ENCODE results near the gene PCBP3. TPM values are rescaled to one million over a fixed set of nuclear protein-coding genes. Genes with fewer than 3 reads are reported as not detected.

The PCBP3 gene
- total and polyA plus RNA-seq, 3 experiments from 2014 or later: 0.31 to 0.38 (median 0.35) TPM

DNA sequence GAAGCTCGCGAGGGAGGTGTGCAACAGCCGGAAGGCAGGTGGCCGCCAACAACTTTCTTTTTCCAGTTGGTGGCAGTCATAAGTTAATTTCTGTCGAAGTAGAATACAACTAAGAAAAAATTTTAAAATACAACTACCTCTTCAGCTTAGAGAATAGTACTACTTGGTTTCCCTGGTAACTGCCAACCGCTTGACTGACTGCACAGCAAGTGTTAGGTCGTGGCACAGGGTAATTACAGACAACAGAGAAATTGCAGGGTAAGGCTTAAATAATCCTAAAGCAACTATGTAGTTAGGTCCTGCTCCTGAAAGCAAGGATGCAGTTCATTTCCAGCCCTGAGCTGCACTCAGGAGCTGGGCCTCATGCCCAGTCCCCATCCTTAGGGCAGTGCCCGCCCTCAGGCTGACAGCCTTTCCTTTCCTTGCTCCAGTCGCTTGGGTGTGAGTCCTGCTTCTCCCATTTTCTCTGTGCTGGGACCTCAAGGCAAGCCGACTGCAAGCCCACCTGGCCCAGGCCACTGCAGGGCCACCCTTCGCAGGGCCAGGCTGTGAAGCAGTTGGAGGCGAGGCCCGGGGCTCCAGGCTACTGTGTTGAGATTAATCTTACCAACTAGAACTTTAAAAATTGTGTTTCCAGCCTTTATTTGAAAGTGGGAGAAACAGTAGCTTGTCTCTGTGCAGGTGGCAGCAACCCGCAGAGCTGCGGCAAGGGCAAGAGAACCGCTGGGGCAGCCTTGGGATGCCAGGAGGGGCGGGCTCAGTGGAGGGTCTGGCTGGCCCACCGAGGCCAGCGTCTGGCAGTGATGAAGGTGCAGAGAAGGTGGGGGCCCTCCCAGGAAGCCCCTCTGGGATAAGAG lies 148.3 kb downstream of the PCBP3 start:
- Histone ChIP-seq H3K4me1 (ENCODE audit: insufficient read depth, low read length) (no peaks in the 10 kb centered on the region), H3K4me3 (ENCODE audit: low read length) (no peak overlapping the region), H3K27ac (ENCODE audit: low read depth, low read length) (no peak overlapping the region), H3K27me3 (ENCODE audit: insufficient read depth, low read length, poor library complexity, severe bottlenecking) (no peaks in the 10 kb centered on the region), H3K9me3 (ENCODE audit: low read length) (no peaks in the 10 kb centered on the region), H3K36me3 (ENCODE audit: insufficient read depth, low read length) (no peaks in the 10 kb centered on the region)
- Mint-ChIP-seq H3K27ac (no peak overlapping the region), H3K4me3 (no peak overlapping the region), H3K9me3 (no peaks in the 10 kb centered on the region), H3K27me3 (peaks cover 12 to 41% of the 10 kb centered on the region in 2 donors), H3K36me3 (no peaks in the 10 kb centered on the region), H3K4me1 (no peaks in the 10 kb centered on the region)
- no peak for DNase-seq
- POLR2A ChIA-PET: no interaction called here
- CTCF ChIA-PET: no interaction called here

- H3K36me3 Mint-ChIP-seq: no peaks in the 10 kb centered on the region
- H3K27ac Mint-ChIP-seq: no peak overlapping the region
- H3K27me3 ChIP-seq (ENCODE audit: insufficient read depth, low read length, poor library complexity, severe bottlenecking): no peaks in the 10 kb centered on the region
- no peak overlapping the region for H3K4me3 Mint-ChIP-seq
- no peak for DNase-seq
- H3K4me3 ChIP-seq (ENCODE audit: low read length): no peak overlapping the region
- H3K27me3 Mint-ChIP-seq: peaks cover 9 to 35% of the 10 kb centered on the region in 2 donors
- H3K4me1 Mint-ChIP-seq: no peaks in the 10 kb centered on the region
- H3K9me3 ChIP-seq (ENCODE audit: low read length): no peaks in the 10 kb centered on the region
- no peak overlapping the region for H3K27ac ChIP-seq (ENCODE audit: low read depth, low read length)
- H3K9me3 Mint-ChIP-seq: no peaks in the 10 kb centered on the region
- H3K36me3 ChIP-seq (ENCODE audit: insufficient read depth, low read length): no peaks in the 10 kb centered on the region
- no peaks in the 10 kb centered on the region for H3K4me1 ChIP-seq (ENCODE audit: insufficient read depth, low read length)
- CTCF ChIA-PET: no interaction called here
- POLR2A ChIA-PET: no interaction called here
These were observed 149.3 kb downstream of the PCBP3 start for GRCh38 chr21:45792682-45793383.

GRCh38 chr21:45794027-45794426 lies 150.5 kb downstream of the PCBP3 start:
- no peak overlapping the region for H3K27ac Mint-ChIP-seq
- POLR2A ChIA-PET: no interaction called here
- H3K4me1 ChIP-seq (ENCODE audit: insufficient read depth, low read length): no peaks in the 10 kb centered on the region
- DNase-seq: no peak
- peaks cover 6 to 26% of the 10 kb centered on the region in 2 donors for H3K27me3 Mint-ChIP-seq
- no peak overlapping the region for H3K4me3 ChIP-seq (ENCODE audit: low read length)
- no peak overlapping the region for H3K27ac ChIP-seq (ENCODE audit: low read depth, low read length)
- no peaks in the 10 kb centered on the region for H3K27me3 ChIP-seq (ENCODE audit: insufficient read depth, low read length, poor library complexity, severe bottlenecking)
- H3K9me3 ChIP-seq (ENCODE audit: low read length): no peaks in the 10 kb centered on the region
- CTCF ChIA-PET: no interaction called here
- H3K9me3 Mint-ChIP-seq: no peaks in the 10 kb centered on the region
- no peaks in the 10 kb centered on the region for H3K36me3 ChIP-seq (ENCODE audit: insufficient read depth, low read length)
- H3K36me3 Mint-ChIP-seq: no peaks in the 10 kb centered on the region
- H3K4me3 Mint-ChIP-seq: no peak overlapping the region
- H3K4me1 Mint-ChIP-seq: no peaks in the 10 kb centered on the region

DNA sequence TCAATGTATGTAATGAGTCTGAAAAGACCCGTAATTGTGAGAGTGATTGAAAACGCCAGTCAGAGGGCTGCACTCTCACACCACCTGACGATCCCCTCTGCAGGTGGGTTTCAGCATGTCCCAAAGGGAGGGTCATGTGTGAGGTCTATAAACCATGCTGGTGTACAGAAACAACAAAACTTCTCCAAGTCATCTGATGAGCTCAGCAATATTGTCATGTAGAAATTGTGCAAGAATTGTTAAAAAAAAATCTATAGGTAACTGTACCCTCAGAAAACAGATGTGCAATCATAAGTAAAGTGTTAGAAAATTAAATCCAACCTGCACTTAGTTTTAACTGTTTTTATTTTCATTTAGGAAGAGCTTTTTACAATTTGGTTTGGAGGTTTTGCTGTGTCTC lies 152.5 kb downstream of the PCBP3 start:
- CTCF ChIA-PET: no interaction called here
- no peak overlapping the region for H3K27ac Mint-ChIP-seq
- POLR2A ChIA-PET: no interaction called here
- DNase-seq: no peak
- Histone ChIP-seq H3K4me3 (ENCODE audit: low read length) (no peak overlapping the region), H3K36me3 (ENCODE audit: insufficient read depth, low read length) (no peaks in the 10 kb centered on the region), H3K27ac (ENCODE audit: low read depth, low read length) (no peak overlapping the region), H3K27me3 (ENCODE audit: insufficient read depth, low read length, poor library complexity, severe bottlenecking) (no peaks in the 10 kb centered on the region), H3K9me3 (ENCODE audit: low read length) (no peaks in the 10 kb centered on the region), H3K4me1 (ENCODE audit: insufficient read depth, low read length) (no peaks in the 10 kb centered on the region)
- no peaks in the 10 kb centered on the region for H3K36me3 Mint-ChIP-seq
- no peak overlapping the region for H3K4me3 Mint-ChIP-seq
- no peaks in the 10 kb centered on the region for H3K4me1 Mint-ChIP-seq
- no peaks in the 10 kb centered on the region for H3K9me3 Mint-ChIP-seq
- peaks cover 1 to 13% of the 10 kb centered on the region in 2 donors for H3K27me3 Mint-ChIP-seq

DNA sequence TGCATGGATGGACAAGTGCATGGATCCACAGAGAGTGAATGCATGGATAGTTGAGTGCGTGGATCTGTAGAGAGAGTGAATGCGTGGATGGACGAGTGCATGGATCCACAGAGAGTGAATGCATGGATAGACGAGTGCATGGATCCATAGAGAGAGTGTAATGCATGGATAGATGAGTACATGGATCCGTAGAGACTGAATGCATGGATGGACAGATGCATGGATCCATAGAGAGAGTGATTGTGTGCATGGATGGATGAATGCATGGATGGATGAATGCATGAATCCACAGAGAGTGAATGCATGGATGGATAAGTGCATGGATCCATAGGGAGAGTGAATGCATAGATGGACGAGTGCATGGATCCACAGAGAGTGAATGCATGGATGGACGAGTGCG lies 153.8 kb downstream of the PCBP3 start:
- CTCF ChIA-PET: no interaction called here
- H3K9me3 Mint-ChIP-seq: no peaks in the 10 kb centered on the region
- Histone ChIP-seq H3K4me1 (ENCODE audit: insufficient read depth, low read length) (no peaks in the 10 kb centered on the region), H3K36me3 (ENCODE audit: insufficient read depth, low read length) (no peaks in the 10 kb centered on the region), H3K27me3 (ENCODE audit: insufficient read depth, low read length, poor library complexity, severe bottlenecking) (no peaks in the 10 kb centered on the region), H3K9me3 (ENCODE audit: low read length) (no peaks in the 10 kb centered on the region), H3K4me3 (ENCODE audit: low read length) (no peak overlapping the region), H3K27ac (ENCODE audit: low read depth, low read length) (no peak overlapping the region)
- DNase-seq: no peak
- H3K27me3 Mint-ChIP-seq: peaks cover 1 to 9% of the 10 kb centered on the region in 2 donors
- no peak overlapping the region for H3K4me3 Mint-ChIP-seq
- no peaks in the 10 kb centered on the region for H3K36me3 Mint-ChIP-seq
- POLR2A ChIA-PET: no interaction called here
- H3K4me1 Mint-ChIP-seq: no peaks in the 10 kb centered on the region
- no peak overlapping the region for H3K27ac Mint-ChIP-seq

DNA sequence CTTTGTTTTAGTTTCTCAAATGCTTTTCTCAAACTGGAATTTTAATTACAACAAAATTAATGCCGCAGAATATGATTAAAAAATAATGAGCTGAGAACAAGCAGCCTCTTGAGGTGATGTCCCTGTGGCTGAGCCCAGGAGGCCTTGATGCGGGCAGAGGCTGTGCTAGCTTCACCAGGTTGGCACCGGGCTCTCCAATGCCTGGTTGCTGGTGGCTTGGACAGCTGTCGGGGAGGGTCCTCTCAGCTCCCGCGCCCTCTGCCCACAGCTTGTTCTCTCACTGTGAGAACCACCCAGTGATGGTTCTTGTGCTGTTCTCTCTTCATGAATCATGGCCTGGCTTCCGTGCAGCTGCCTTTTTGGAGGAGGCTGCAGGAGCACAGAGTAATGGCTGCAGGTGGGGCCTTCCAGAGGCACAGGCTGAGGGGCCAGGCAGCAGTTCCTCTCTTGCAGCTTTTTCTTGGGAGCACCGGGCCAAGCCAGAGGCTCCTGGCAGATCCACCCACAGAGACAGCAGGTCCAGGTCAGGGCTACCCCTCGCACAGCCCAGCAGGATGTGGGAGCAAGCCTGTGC lies 156.3 kb downstream of the PCBP3 start:
- Mint-ChIP-seq H3K27me3 (peaks cover 0 to 3% of the 10 kb centered on the region in 2 donors), H3K4me1 (no peaks in the 10 kb centered on the region), H3K4me3 (no peak overlapping the region), H3K9me3 (no peaks in the 10 kb centered on the region), H3K27ac (no peak overlapping the region), H3K36me3 (no peaks in the 10 kb centered on the region)
- no peaks in the 10 kb centered on the region for H3K9me3 ChIP-seq (ENCODE audit: low read length)
- CTCF ChIA-PET: no interaction called here
- no peaks in the 10 kb centered on the region for H3K4me1 ChIP-seq (ENCODE audit: insufficient read depth, low read length)
- no peaks in the 10 kb centered on the region for H3K27me3 ChIP-seq (ENCODE audit: insufficient read depth, low read length, poor library complexity, severe bottlenecking)
- H3K4me3 ChIP-seq (ENCODE audit: low read length): no peak overlapping the region
- H3K27ac ChIP-seq (ENCODE audit: low read depth, low read length): no peak overlapping the region
- POLR2A ChIA-PET: no interaction called here
- no peak for DNase-seq
- H3K36me3 ChIP-seq (ENCODE audit: insufficient read depth, low read length): no peaks in the 10 kb centered on the region

- ChIA-PET POLR2A (no interaction called here), CTCF (no interaction called here)
- Mint-ChIP-seq H3K36me3 (no peaks in the 10 kb centered on the region), H3K9me3 (no peaks in the 10 kb centered on the region), H3K27ac (peak overlapping the region in 1 of 8 donors; percentile 34), H3K27me3 (peaks cover 3 to 5% of the 10 kb centered on the region in 2 donors), H3K4me3 (no peak overlapping the region), H3K4me1 (no peaks in the 10 kb centered on the region)
- H3K4me3 ChIP-seq (ENCODE audit: low read length): no peak overlapping the region
- no peaks in the 10 kb centered on the region for H3K4me1 ChIP-seq (ENCODE audit: insufficient read depth, low read length)
- H3K27me3 ChIP-seq (ENCODE audit: insufficient read depth, low read length, poor library complexity, severe bottlenecking): no peaks in the 10 kb centered on the region
- DNase-seq: no peak
- H3K27ac ChIP-seq (ENCODE audit: low read depth, low read length): no peak overlapping the region
- no peaks in the 10 kb centered on the region for H3K36me3 ChIP-seq (ENCODE audit: insufficient read depth, low read length)
- no peaks in the 10 kb centered on the region for H3K9me3 ChIP-seq (ENCODE audit: low read length)
These were observed 157.0 kb downstream of the PCBP3 start for GRCh38 chr21:45800339-45801080.
